Chondrocyte (in vitro differentiated cells): ENCODE data around the gene CCDC24. TPM values are rescaled to one million over a fixed set of nuclear protein-coding genes. Genes with fewer than 3 reads are reported as not detected.
A peak's percentile ranks its signal among the peaks of the same experiment; 100 is the strongest.

Experiments used
- DNase-seq: peaks from one replicate; pipeline ENCODE4 v3.0.0; 2021; ENCODE audit warnings: mixed read lengths, low spot score
- H3K27ac Mint-ChIP-seq: one replicate; pipeline ENCODE4 v1.8.0; 2021; ENCODE audit warnings: mild to moderate bottlenecking, moderate library complexity, mixed read lengths; ENCODE audit not compliant: unreplicated experiment
- H3K27me3 Mint-ChIP-seq: 2 replicates; pipeline ENCODE4 v1.8.0; 2021; ENCODE audit warnings: low read depth, mixed read lengths
- H3K36me3 Mint-ChIP-seq: 2 replicates; pipeline ENCODE4 v1.8.0; 2021; ENCODE audit warnings: low read depth, mixed read lengths
- H3K4me1 Mint-ChIP-seq: 2 replicates; pipeline ENCODE4 v1.8.0; 2021; ENCODE audit warnings: low read depth, mild to moderate bottlenecking, mixed read lengths
- H3K4me3 Mint-ChIP-seq: one replicate; pipeline ENCODE4 v1.8.0; 2021; ENCODE audit warnings: mild to moderate bottlenecking, moderate library complexity, mixed read lengths; ENCODE audit not compliant: unreplicated experiment
- H3K9me3 Mint-ChIP-seq: 2 replicates; pipeline ENCODE4 v1.8.0; 2021; ENCODE audit warnings: low read depth, mixed read lengths
- total RNA-seq: library from RNA; stranded (reverse); gene quantifications from 3 replicates; pipeline ENCODE4 v1.2.1, GENCODE V29; 2021
- TF ChIP-seq, protein P1 (sequence below): fragments of 200-600 bp; sonication (generic); IDR thresholded peaks from 2 replicates; pipeline ENCODE4 v1.5.0; 2021; ENCODE audit warnings: antibody characterized with exemption, mild to moderate bottlenecking, moderate library complexity

The CCDC24 gene
- total RNA-seq, 1 donor from 2014 or later = 6.3 TPM

DNA sequence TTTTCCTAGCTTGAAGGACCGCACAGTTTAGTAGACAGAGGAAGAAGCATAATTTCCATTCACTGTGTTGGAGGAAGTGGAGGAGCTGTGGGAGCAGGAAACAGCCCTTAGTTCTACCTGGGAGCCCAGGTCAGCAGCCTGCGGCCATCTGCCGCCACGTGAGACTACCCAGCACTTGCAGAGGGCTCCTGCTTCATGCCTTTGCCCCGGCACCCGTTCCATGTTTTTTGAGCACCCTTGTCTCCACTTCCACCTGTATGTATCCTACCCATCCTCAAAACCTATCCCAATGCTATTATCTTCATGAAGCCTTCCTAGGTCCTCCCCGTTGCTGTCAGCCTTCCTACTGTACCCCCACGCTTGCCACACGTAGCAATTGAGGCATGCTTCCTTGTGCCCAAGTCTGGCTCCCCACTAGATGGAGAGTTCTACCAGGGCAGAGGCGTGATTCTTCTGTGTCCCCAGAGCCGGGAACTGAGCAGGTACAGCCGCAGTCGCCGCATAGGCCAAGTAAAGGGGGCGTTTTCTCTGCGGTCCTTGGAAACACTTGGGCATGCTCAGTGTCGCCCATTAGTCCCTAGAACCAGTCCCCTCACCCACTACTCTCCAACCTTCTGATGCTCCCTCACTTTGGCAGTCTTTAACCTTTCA lies 38.0 kb downstream of the CCDC24 start:
- Mint-ChIP-seq H3K9me3 (no peaks in the 10 kb centered on the region), H3K27me3 (no peaks in the 10 kb centered on the region), H3K4me1 (peaks cover 40% of the 10 kb centered on the region), H3K4me3 (peak overlapping the region; percentile 94), H3K36me3 (peaks cover 4% of the 10 kb centered on the region), H3K27ac (peak overlapping the region; percentile 91)
- peak; percentile 52 for DNase-seq
- TF ChIP-seq, protein P1, sequence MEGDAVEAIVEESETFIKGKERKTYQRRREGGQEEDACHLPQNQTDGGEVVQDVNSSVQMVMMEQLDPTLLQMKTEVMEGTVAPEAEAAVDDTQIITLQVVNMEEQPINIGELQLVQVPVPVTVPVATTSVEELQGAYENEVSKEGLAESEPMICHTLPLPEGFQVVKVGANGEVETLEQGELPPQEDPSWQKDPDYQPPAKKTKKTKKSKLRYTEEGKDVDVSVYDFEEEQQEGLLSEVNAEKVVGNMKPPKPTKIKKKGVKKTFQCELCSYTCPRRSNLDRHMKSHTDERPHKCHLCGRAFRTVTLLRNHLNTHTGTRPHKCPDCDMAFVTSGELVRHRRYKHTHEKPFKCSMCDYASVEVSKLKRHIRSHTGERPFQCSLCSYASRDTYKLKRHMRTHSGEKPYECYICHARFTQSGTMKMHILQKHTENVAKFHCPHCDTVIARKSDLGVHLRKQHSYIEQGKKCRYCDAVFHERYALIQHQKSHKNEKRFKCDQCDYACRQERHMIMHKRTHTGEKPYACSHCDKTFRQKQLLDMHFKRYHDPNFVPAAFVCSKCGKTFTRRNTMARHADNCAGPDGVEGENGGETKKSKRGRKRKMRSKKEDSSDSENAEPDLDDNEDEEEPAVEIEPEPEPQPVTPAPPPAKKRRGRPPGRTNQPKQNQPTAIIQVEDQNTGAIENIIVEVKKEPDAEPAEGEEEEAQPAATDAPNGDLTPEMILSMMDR = no peak

DNA sequence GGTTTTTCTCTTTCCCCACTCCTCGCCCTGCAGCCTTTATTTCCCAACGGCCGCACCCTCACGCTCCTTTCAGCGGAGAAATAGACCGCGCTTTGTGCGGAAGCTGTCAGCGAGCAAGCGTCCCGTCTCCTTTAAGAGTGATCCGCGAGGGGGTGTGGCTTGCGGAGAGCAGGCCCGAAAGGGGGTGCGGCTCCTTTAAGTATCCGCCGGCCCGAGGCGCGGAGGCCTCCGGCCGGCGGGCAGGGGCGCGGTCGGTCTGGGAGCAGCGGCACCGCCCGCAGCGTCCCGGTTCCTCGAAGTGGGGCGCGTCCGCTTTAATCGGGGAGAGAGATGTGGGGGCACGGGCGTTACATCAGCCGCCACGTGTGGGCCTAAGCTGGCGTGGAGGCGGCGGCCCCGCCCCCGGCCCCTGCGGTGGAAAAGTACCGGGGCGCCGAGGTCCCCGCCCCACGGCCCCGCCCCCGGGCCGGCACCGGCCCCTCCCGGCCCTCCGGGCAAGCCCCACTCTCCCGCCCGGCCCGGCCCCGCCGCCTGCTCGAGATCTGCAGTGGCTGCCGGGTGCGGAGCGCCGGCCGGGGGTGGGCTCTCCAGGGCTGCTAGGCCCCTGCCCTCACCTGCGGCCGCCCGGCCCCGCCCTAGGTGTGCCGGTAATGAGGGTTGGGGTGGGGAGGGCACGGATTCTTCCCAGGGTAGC lies 38.7 kb downstream of the CCDC24 start:
- Mint-ChIP-seq H3K27me3 (no peaks in the 10 kb centered on the region), H3K9me3 (no peaks in the 10 kb centered on the region), H3K4me1 (peaks cover 37% of the 10 kb centered on the region), H3K36me3 (peaks cover 1% of the 10 kb centered on the region), H3K4me3 (peak overlapping the region; percentile 94), H3K27ac (peak overlapping the region; percentile 91)
- DNase-seq = peak; percentile 96
- TF ChIP-seq, protein P1 = no peak

DNA sequence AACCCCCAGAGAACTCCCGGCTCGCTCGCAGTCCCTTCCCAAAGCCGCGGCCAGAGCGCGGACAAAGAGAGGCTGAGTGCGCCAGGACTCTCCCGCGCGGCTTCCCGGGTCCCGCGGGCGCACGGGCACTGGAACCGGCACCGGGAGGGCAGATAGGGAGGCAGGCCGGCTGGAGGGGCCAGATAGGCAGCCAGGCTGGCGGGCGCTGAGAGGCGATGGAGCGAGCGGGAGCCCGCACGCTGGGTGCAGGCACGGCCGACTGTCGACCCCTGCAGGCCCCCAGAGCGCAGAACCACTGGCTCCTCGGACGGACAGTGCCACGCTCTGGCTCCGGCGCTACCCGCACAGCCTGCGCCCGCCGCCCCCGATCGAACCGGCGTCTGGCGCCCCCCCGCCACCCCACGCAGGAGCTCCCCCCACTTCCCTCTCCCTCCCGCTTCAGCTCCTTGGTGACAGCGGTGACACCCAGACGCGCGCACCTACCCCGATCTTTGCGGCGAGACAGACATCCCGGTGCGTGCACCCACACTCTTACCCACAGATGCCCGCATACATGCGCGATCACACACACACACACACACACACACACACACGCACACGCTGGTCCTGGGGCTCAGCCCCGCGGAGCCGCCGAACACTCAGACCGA lies 39.3 kb downstream of the CCDC24 start:
- H3K27me3 Mint-ChIP-seq = no peaks in the 10 kb centered on the region
- peaks cover 42% of the 10 kb centered on the region for H3K4me1 Mint-ChIP-seq
- no peaks in the 10 kb centered on the region for H3K9me3 Mint-ChIP-seq
- TF ChIP-seq, protein P1 = peak; percentile 69
- peak; percentile 92 for DNase-seq
- H3K27ac Mint-ChIP-seq = peak overlapping the region; percentile 91
- H3K4me3 Mint-ChIP-seq = peak overlapping the region; percentile 84
- H3K36me3 Mint-ChIP-seq = no peaks in the 10 kb centered on the region

DNA sequence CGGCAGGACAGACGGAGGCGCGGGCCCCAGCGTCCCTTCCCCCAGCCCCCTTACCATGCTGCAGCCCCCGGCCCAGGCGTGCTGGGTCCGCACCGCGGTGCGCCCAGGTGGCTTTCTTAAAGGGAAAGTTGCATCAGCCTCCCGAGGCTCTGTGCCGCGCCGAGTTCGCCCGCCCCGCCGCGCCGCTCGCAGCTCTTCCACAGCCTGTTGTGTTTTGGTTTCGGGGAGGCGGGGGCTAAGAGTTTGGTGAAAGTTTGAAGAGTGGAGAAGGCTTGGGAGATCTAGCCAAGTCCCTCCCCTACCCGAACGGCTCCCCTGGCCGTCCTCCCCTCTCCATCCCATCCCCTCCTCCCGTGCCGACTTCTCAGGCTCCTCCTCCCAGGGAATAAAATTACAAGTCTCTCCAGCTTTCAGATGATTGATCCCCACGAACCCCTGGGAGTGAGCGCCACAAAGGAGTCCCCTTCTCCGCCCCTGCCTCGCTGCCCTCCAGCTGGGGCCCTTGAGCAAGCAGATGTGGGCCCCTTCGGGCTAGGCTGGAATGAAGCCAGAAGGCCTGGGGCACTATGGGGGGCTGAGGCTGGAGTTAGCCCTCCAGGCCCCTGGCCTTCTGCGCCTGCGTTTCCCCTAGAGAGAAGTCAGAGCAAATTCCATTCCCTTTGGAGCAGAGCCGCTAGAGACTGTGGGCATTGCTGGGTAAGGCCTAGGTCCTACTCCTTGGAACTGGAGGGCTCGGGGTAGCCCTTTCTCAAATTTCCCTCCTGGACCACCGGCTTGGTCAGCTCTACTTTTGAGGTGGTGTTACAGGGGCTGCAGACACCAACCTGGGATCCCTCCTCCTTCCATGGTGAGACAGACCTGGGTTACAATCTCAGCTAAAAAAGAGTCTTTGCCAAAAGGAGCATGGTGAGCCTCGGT lies 40.1 kb downstream of the CCDC24 start, which contains the start of gene SLC6A9:
TSS of gene SLC6A9 (minus strand) at position 211 of the 918 bp plus-strand sequence. CDS start 7,185 bp downstream, outside the sequence.
- peak within 1 kb of the TSS; percentile 84 for H3K4me3 Mint-ChIP-seq

More for the DNA sequence above, 40.1 kb downstream of the CCDC24 start, which contains the start of gene SLC6A9:
- Mint-ChIP-seq H3K9me3 (no peaks in the 10 kb centered on the region), H3K27me3 (no peaks in the 10 kb centered on the region), H3K36me3 (no peaks in the 10 kb centered on the region), H3K4me1 (peaks cover 49% of the 10 kb centered on the region), H3K27ac (peak within 1 kb of the TSS; percentile 91)
- DNase-seq = peak; percentile 91
- TF ChIP-seq, protein P1 = no peak
